Mesangial cell (primary cell): ENCODE data around the gene C12orf60. TPM values are rescaled to one million over a fixed set of nuclear protein-coding genes. Genes with fewer than 3 reads are reported as not detected.

Experiments
- total RNA-seq: library from RNA; depleted of rRNA; stranded (reverse); fragments of >200 nt; gene quantifications from 2 replicates; pipeline ENCODE4 v1.2.3, GENCODE V29; 2015

The C12orf60 gene, protein sequence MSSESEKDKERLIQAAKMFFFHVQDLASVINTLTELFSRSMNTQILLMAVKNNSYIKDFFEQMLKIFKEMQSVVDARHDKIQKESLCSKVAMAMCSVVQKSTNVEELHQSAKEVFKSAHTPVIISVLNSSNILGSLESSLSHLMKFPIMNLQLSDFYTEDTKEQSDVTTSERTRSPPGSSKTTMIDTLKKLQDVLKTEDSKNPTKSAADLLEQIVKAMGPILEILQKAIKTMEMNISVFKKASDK
- total RNA-seq, result 0.65 and 1.5 TPM in 2 replicates

DNA sequence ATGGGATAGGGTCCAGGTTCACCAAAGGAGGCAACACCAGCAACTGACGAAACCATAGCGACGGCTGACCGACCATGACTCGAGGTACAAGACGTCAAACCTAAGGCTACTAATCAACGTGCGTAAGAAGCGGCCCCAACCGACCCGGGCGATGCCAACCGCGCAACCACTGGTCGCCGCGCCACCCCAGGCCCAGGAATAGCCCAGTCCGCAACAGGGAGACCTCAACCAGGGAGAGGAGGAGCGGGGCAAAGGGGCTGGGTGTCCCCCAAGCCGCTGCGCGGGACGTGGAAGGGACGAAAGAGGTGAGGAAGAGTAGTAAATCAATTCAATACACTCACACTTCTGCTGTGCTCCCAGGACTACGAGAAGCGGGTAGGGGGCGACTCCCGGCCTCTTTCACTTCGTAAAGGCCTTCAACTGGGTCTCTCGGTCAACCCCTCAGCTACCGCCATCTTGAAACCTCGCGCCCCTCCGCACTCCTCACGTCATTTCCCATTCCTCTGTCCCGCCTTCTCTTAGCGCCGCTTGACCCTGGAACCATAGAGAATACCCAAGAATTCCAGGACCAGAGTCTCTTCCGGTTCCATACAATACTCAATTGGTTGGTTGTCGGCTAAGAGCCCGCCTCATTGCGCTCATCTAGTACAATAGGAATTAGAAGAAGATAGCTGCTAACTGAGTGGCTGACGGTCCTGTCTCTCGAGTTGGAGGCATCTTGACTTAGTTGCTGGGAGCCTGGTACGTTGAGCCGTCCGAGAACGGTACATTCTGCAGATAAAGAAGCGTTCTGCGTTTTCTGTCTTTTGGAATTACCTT is at the start of gene C12orf60, which contains the start of gene WBP11:
Gene C12orf60 (plus strand): TSS at position 660 of the 819 bp plus-strand sequence. CDS start 19,266 bp downstream, outside the sequence.
Gene WBP11 (minus strand): TSS at position 468 of the 819 bp plus-strand sequence. CDS start 2,095 bp downstream, outside the sequence.

DNA sequence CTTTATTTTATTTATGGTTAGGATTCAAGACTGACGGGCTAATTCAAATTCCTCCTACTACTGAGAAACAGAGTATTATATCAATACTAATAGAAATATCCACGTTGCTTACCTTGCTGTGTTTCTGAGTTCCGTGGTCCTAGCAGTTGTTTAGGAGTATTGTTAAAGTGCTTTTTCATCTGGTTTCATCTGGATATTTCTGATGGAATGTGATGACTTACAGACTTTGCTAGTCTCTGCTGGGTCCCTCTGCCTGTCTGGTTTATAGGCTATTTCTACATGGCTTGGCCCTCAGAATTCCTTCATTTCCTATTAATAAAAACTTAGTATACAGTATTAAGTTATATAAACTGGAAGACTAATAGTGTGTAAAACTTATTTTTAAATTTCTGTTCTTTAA is 10.5 kb downstream of the C12orf60 start, which contains the start of gene SMCO3:
Gene SMCO3 (minus strand): TSS at position 169 of the 400 bp plus-strand sequence. CDS start 7,502 bp downstream, outside the sequence.

DNA sequence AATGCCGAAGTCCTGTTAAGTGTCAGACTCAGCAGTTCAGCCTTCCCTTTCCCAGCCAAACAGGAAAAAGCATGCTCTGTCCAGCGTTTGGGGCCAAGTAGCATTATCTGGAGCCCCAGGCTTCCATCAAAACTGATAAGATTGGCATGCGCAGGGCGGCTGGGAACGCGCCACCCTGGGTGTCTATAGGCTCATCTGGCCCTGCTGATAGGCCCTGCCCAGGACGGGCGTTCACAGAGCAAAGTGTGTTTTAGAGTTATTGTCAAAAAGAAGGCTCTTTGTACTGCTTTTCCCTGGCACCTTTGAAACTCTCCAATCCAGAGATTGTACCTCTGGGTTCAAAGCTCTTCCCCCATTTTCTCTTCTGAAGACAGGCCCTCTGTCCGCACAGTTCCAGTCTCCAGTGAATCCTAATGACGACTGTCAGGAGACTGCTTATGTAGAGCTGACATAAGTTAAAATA is 40.0 kb downstream of the C12orf60 start, which contains the start of gene ART4:
Gene ART4 (minus strand): TSS at position 102 of the 463 bp plus-strand sequence. CDS start 413 bp downstream, outside the sequence.

Other genes with a start within 250 kb of the C12orf60 start
- 4.7 and 15.7 TPM in 2 replicates for gene PLBD1, start 235.8 kb upstream of the C12orf60 start, total RNA-seq
- under 0.01 TPM in 1 of 2 replicates, not detected in the other for gene GUCY2C, start 107.1 kb upstream of the C12orf60 start, total RNA-seq
- gene WBP11, start 192 bp upstream of the C12orf60 start, total RNA-seq, result 14.2 and 19.6 TPM in 2 replicates
- 0.13 TPM in 1 of 2 replicates, not detected in the other for gene SMCO3, start 10.5 kb downstream of the C12orf60 start, total RNA-seq
- gene ART4, start 39.9 kb downstream of the C12orf60 start, total RNA-seq, result not detected in 2 replicates
- gene MGP, start 82.2 kb downstream of the C12orf60 start, total RNA-seq, result 10.8 and 115 TPM in 2 replicates
- 0.33 and 12.8 TPM in 2 replicates for gene ERP27, start 134.9 kb downstream of the C12orf60 start, total RNA-seq
- 17.9 and 25.1 TPM in 2 replicates for gene ARHGDIB, start 157.9 kb downstream of the C12orf60 start, total RNA-seq
- gene PDE6H, start 169.4 kb downstream of the C12orf60 start, total RNA-seq, result not detected in 2 replicates